ENCODE results near the gene PRKCZ.

GRCh38 chr1:2093636-2094035 lies 43.4 kb downstream of the PRKCZ start:
- TF ChIP-seq EZH2phosphoT487 (IDR thresholded peaks at IDR 0.05; ENCODE audit: borderline replicate concordance, low read depth, low read length) (no peak), CTCF (conservative IDR thresholded peaks at IDR 0.05; ENCODE audit: low read length) (no peak)
